Adrenal gland (tissue), 12 donors: ENCODE data around the gene ATN1. TPM values are rescaled to one million over a fixed set of nuclear protein-coding genes. Genes with fewer than 3 reads are reported as not detected.
A peak's percentile ranks its signal among the peaks of the same experiment; 100 is the strongest.

Experiments used
- DNase-seq, 7 donors: peaks; one replicate each; pipeline ENCODE4 v3.0.0-alpha.2; 2019 to 2020
- H3K27ac ChIP-seq, 5 donors: fragments of 200-600 bp; sonication (generic) in 4 of 5; 1 replicate in 3 of 5; 2 replicates in 2 of 5; pipeline versions ENCODE4 v1.5.1 to v1.8.0; 2016 to 2020; ENCODE audit warnings: mild to moderate bottlenecking in 1 of 5
- H3K27me3 ChIP-seq: fragments of 200-600 bp; 2 replicates; pipeline ENCODE4 v1.8.0; 2021
- H3K36me3 ChIP-seq, 2 donors: fragments of 200-600 bp; replicated peaks in 1 of 2; 1 replicate in 1 of 2; 2 replicates in 1 of 2; pipeline versions ENCODE4 v1.5.1 to v1.8.0; 2018 to 2022
- H3K4me1 ChIP-seq, 2 donors: fragments of 200-600 bp; replicated peaks in 1 of 2; 1 replicate in 1 of 2; 2 replicates in 1 of 2; pipeline versions ENCODE4 v1.5.1 to v1.8.0; 2018 to 2021
- H3K4me3 ChIP-seq, 4 donors: fragments of 200-600 bp; sonication (generic) in 3 of 4; one replicate each; pipeline ENCODE4 v1.5.1; 2016 to 2018
- H3K9me3 ChIP-seq, 3 donors: fragments of 200-600 bp; sonication (generic) in 1 of 3; replicated peaks in 1 of 3; 1 replicate in 2 of 3; 2 replicates in 1 of 3; pipeline versions ENCODE4 v1.5.1 to v1.8.0; 2016 to 2021
- POLR2A ChIP-seq, 2 donors: fragments of 450-650 bp; IDR thresholded peaks; one replicate each; pipeline ENCODE4 v1.6.1; 2017; ENCODE audit warnings: antibody characterized with exemption in 2 of 2, mild to moderate bottlenecking in 2 of 2, moderate library complexity in 1 of 2
- WGBS, 4 donors: extraction: QIAGEN DNeasy Blood & Tissue Kit in 2 of 4; methylation state at CpG; one replicate each; pipeline versions ENCODE4 v1.1.5 to v1.1.7; 2013 to 2017; 5-methylcytosine and 5-hydroxymethylcytosine counted together
- intact Hi-C, 2 donors: fragments of 100-400 bp; cut with DNase I; formaldehyde crosslinking; loops; one replicate each; pipeline versions ENCODE4 v1.14.1 to v1.15.0; 2022 to 2023
- polyA plus RNA-seq, 3 donors: library from polyadenylated mRNA; stranded (reverse); fragments of 200-250 nt in 2 of 3; fragments of 350-450 nt in 1 of 3; fragmentation: Illumina TruSeq in 1 of 3; extraction: RNeasy Lipid Tissue Mini Kit (QIAGEN cat#74804) in 1 of 3; gene quantifications; one replicate each; pipeline ENCODE4 v1.2.3, GENCODE V29; 2013 to 2014
- total RNA-seq, 9 donors: library from RNA; depleted of rRNA in 4 of 9; stranded (reverse); fragments of >200 nt in 4 of 9; fragments of 120-200 nt in 1 of 9; fragmentation: NEBNext Ultra II Directional in 1 of 9; extraction: Animal tissue kit (Norgen Biotek cat#: 25700) in 1 of 9; gene quantifications; one replicate each; pipeline versions ENCODE4 v1.1.0 to v1.2.4, GENCODE V29; 2013 to 2023
- TF ChIP-seq, protein P1 (sequence below), 6 experiments: fragments of 450-650 bp in 4 of 6; fragments of 200-600 bp in 2 of 6; sonication (generic) in 1 of 6; IDR thresholded peaks; 1 replicate in 5 of 6; 2 replicates in 1 of 6; pipeline versions ENCODE4 v1.5.1 to v1.8.0; 2016 to 2021; ENCODE audit warnings: antibody characterized with exemption in 6 of 6, mild to moderate bottlenecking in 2 of 6, moderate library complexity in 1 of 6
- donor health status: healthy with polysubstance abuse.
- donor health status: Bipolar disorder and iron deficiency.
- donor health status: DM: yes; HTN: yes; CAD: no.
- donor health status: DM: no; HTN: no; CAD: no.
- donor health status: DM: no; HTN: no; CAD: no.
- donor health status: DM: yes; HTN: yes; CAD: no.

The ATN1 gene
- total and polyA plus RNA-seq, 12 donors: 8.8 to 482 (median 110) TPM

DNA sequence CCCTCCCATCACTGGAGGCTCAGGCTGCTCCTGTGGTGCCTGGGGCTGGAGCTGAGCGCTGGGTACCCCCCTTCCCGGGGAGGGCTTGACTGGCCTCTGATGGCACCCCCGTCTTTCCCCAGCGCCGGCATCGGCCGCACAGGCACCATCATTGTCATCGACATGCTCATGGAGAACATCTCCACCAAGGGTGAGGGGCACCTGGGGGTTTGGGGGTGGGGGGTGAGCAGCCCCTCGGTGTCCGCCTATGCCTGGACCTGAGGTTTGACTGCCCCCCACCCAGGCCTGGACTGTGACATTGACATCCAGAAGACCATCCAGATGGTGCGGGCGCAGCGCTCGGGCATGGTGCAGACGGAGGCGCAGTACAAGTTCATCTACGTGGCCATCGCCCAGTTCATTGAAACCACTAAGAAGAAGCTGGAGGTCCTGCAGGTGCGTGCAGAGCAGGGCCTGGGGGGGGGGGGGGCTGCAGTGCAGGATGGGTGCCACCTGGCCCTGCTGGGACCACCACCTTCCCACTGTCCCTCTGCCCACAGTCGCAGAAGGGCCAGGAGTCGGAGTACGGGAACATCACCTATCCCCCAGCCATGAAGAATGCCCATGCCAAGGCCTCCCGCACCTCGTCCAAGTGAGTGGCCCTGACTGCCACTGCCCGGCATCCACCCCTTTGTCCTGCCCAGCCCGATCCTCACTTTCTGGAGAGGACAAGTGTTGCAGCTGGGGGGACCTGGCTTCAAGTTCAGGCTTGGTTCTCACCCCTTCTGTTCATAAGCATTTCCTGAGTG lies 32.2 kb downstream of the ATN1 start:
- Histone ChIP-seq H3K27me3 (no peaks in the 10 kb centered on the region), H3K4me1 (peaks cover 17 to 52% of the 10 kb centered on the region in 2 donors), H3K36me3 (no peaks in the 10 kb centered on the region), H3K27ac (peak overlapping the region; percentile 35 to 94 (median 77)), H3K9me3 (no peaks in the 10 kb centered on the region), H3K4me3 (no peak overlapping the region)
- intact Hi-C loops: loop anchor here (10.0 kb wide), 2 partner anchors 85 to 155 kb away; partner anchors contain the start of gene SPSB2 (in 1 of the 2)
- WGBS, 4 donors: 68 to 86% (median 84%) methylated on average over 12 to 26 of the region's 26 CpGs
- TF ChIP-seq, protein P1, sequence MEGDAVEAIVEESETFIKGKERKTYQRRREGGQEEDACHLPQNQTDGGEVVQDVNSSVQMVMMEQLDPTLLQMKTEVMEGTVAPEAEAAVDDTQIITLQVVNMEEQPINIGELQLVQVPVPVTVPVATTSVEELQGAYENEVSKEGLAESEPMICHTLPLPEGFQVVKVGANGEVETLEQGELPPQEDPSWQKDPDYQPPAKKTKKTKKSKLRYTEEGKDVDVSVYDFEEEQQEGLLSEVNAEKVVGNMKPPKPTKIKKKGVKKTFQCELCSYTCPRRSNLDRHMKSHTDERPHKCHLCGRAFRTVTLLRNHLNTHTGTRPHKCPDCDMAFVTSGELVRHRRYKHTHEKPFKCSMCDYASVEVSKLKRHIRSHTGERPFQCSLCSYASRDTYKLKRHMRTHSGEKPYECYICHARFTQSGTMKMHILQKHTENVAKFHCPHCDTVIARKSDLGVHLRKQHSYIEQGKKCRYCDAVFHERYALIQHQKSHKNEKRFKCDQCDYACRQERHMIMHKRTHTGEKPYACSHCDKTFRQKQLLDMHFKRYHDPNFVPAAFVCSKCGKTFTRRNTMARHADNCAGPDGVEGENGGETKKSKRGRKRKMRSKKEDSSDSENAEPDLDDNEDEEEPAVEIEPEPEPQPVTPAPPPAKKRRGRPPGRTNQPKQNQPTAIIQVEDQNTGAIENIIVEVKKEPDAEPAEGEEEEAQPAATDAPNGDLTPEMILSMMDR (IDR thresholded peaks at IDR 0.05): no peak
- no peak for TF ChIP-seq POLR2A (IDR thresholded peaks at IDR 0.05)
- DNase-seq: peak in 2 of 7 donors; percentile 9 to 27

DNA sequence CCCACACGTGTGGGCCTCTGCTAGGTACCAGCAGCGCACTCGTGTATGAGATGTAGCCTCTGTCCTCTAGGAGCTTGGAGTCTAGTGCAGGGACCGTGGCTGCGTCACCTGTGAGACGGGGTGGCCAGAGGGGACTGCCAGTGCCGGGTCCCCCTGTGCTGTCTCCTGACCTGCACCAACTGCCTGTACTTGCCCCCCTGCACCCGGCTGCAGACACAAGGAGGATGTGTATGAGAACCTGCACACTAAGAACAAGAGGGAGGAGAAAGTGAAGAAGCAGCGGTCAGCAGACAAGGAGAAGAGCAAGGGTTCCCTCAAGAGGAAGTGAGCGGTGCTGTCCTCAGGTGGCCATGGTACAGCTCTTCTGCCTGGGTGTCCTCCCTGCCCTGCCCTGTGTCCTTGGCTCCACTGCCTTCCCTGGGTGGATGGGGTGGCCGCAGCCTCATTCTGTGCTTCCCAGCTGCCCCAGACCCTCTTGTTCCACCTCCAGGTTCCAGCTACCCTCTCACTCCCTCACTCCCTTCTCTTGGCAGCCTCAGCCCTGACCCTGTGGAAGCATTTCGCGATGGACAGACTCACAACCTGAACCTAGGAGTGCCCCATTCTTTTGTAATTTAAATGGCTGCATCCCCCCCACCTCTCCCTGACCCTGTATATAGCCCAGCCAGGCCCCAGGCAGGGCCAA lies 33.0 kb downstream of the ATN1 start:
- DNase-seq: peak; percentile 36 to 73 (median 67)
- Histone ChIP-seq H3K36me3 (peaks cover 0 to 5% of the 10 kb centered on the region in 2 donors), H3K27ac (peak overlapping the region; percentile 35 to 94 (median 77)), H3K9me3 (no peaks in the 10 kb centered on the region), H3K4me1 (peaks cover 24 to 49% of the 10 kb centered on the region in 2 donors), H3K4me3 (no peak overlapping the region), H3K27me3 (no peaks in the 10 kb centered on the region)
- intact Hi-C loops: loop anchor here in 1 of 2 donors (10.0 kb wide), 1 partner anchor 154 kb away; no protein-coding TSS in a partner anchor
- no peak for TF ChIP-seq POLR2A (IDR thresholded peaks at IDR 0.05)
- TF ChIP-seq, protein P1 (IDR thresholded peaks at IDR 0.05): peak in 4 of 6 experiments; percentile 23 to 50 (median 39)
- WGBS, 4 donors: 56 to 70% (median 63%) methylated on average over 9 to 13 of the region's 13 CpGs

DNA sequence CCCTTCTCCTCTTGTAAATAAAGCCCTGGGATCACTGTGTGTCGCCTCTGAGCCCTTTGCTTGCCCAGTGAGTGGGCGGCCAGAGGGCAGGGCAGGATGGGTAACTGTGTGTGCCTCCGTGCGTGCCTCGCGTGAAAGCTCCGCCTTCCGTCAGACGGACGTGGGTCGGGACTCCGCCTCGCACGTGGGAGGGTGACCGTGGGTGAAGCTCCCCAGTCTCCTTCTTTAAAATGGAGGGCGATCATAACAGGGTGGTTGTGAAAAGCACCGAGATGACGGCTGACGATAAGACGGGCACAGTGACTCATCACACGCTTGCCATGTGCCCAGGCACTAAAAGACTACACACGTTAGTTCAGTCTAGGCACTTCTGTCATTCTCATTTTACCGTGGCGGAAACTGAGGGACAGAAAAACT lies 33.5 kb downstream of the ATN1 start:
- H3K27ac ChIP-seq: peak overlapping the region; percentile 35 to 94 (median 77)
- TF ChIP-seq POLR2A (IDR thresholded peaks at IDR 0.05): peak in 1 of 2 donors; percentile 60
- TF ChIP-seq, protein P1 (IDR thresholded peaks at IDR 0.05): no peak
- DNase-seq: peak; percentile 73 to 92 (median 88)
- H3K27me3 ChIP-seq: no peaks in the 10 kb centered on the region
- H3K4me1 ChIP-seq: peaks cover 24 to 49% of the 10 kb centered on the region in 2 donors
- intact Hi-C loops: loop anchor here in 1 of 2 donors (10.0 kb wide), 1 partner anchor 154 kb away; no protein-coding TSS in a partner anchor
- peaks cover 0 to 11% of the 10 kb centered on the region in 2 donors for H3K36me3 ChIP-seq
- H3K4me3 ChIP-seq: no peak overlapping the region
- WGBS, 4 donors: 8 to 35% (median 24%) methylated on average over 10 to 24 of the region's 24 CpGs
- no peaks in the 10 kb centered on the region for H3K9me3 ChIP-seq
